ENCODE data around the gene SAFB2.

SAFB2 gene

GRCh38 chr19:5628461-5628860, 5.9 kb upstream of the SAFB2 start:
- DNase-seq (ENCODE audit: low spot score), result no peak
- in situ Hi-C loops (cut with MboI; ENCODE audit: low sequenced_read_pairs, unreplicated experiment), result no loop called here
- TF ChIP-seq CTCF (IDR thresholded peaks at IDR 0.05; ENCODE audit: borderline replicate concordance, control extremely low read depth, extremely low read depth, insufficient read depth, missing control alignments), result no peak

- in situ Hi-C loops (cut with MboI; ENCODE audit: low sequenced_read_pairs, unreplicated experiment), result no loop called here
- DNase-seq (ENCODE audit: low spot score), result peak; percentile 73
- TF ChIP-seq CTCF (IDR thresholded peaks at IDR 0.05; ENCODE audit: borderline replicate concordance, control extremely low read depth, extremely low read depth, insufficient read depth, missing control alignments), result no peak
Observed at GRCh38 chr19:5627395-5627904, 4.9 kb upstream of the SAFB2 start.

- in situ Hi-C loops (cut with MboI; ENCODE audit: low sequenced_read_pairs, unreplicated experiment), result no loop called here
- TF ChIP-seq CTCF (IDR thresholded peaks at IDR 0.05; ENCODE audit: borderline replicate concordance, control extremely low read depth, extremely low read depth, insufficient read depth, missing control alignments), result no peak
- no peak for DNase-seq (ENCODE audit: low spot score)
Observed at GRCh38 chr19:5625641-5626040, 3.1 kb upstream of the SAFB2 start.

GRCh38 chr19:5624741-5625278, 2.2 kb upstream of the SAFB2 start:
- no peak for DNase-seq (ENCODE audit: low spot score)
- TF ChIP-seq CTCF (IDR thresholded peaks at IDR 0.05; ENCODE audit: borderline replicate concordance, control extremely low read depth, extremely low read depth, insufficient read depth, missing control alignments), result no peak
- in situ Hi-C loops (cut with MboI; ENCODE audit: low sequenced_read_pairs, unreplicated experiment), result no loop called here

- in situ Hi-C loops (cut with MboI; ENCODE audit: low sequenced_read_pairs, unreplicated experiment), result no loop called here
- no peak for TF ChIP-seq CTCF (IDR thresholded peaks at IDR 0.05; ENCODE audit: borderline replicate concordance, control extremely low read depth, extremely low read depth, insufficient read depth, missing control alignments)
- DNase-seq (ENCODE audit: low spot score), result no peak
Observed at GRCh38 chr19:5624018-5624663, 1.6 kb upstream of the SAFB2 start.

- no peak for DNase-seq (ENCODE audit: low spot score)
- no peak for TF ChIP-seq CTCF (IDR thresholded peaks at IDR 0.05; ENCODE audit: borderline replicate concordance, control extremely low read depth, extremely low read depth, insufficient read depth, missing control alignments)
- in situ Hi-C loops (cut with MboI; ENCODE audit: low sequenced_read_pairs, unreplicated experiment), result no loop called here
Observed at GRCh38 chr19:5623397-5624017, 931 bp upstream of the SAFB2 start.
